Measurements from ENCODE around the gene HOXB7. TPM values are rescaled to one million over a fixed set of nuclear protein-coding genes. Genes with fewer than 3 reads are reported as not detected.

Gene HOXB7
- total RNA-seq, 4 donors from 2014 or later, result 10.7 to 22.8 (median 19.0) TPM

DNA sequence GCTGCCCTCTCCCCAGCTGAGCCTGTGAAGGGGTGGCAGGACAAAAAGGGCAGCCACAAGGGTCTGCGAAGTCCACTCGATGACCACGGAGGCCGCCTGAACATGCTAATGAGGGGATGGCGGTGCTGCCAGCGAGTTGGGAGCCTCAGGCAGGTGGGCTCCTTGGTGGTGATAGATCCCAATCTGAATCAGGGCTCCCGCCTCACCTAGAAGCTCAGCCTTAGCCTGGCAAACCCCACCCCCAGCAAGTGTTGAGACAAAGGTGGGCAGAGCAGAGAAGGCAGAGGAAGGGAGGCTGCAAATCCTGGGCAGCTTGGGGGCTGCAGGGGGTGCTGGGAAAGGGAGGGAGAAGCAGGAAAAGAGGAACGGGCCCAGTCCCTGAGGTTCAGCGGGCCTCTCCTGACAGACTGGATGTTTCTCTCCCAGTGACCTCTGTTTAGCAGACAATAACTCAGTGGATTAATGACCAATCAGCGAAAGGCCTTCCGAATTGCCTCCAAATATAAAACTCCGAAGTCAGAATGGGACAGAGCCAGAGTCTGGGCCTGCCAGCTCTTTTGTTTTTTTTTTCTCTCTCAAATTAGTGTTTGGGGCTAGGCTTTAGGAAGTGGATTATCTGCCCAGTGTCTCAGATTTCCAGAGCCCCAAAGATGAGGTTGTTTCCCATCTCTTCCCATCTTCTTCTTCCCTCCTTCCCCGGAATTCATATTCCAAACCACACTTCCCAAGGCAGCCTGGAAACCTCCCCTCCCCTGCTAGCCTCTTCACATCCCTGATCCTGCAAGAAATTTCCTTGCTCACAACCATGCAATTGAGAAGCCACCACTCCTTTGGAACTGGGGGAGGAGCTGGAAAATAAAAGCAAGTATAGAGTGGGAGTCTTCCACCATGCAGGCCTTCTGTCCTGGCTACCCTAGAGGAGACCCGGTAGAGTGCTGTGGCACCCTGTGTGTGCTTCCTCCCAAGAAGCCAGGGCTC, 50.7 kb downstream of the HOXB7 start:
- H3K4me1 ChIP-seq, result peaks cover 0 to 89% (median 2%) of the 10 kb centered on the region in 4 donors
- no peak for DNase-seq

DNA sequence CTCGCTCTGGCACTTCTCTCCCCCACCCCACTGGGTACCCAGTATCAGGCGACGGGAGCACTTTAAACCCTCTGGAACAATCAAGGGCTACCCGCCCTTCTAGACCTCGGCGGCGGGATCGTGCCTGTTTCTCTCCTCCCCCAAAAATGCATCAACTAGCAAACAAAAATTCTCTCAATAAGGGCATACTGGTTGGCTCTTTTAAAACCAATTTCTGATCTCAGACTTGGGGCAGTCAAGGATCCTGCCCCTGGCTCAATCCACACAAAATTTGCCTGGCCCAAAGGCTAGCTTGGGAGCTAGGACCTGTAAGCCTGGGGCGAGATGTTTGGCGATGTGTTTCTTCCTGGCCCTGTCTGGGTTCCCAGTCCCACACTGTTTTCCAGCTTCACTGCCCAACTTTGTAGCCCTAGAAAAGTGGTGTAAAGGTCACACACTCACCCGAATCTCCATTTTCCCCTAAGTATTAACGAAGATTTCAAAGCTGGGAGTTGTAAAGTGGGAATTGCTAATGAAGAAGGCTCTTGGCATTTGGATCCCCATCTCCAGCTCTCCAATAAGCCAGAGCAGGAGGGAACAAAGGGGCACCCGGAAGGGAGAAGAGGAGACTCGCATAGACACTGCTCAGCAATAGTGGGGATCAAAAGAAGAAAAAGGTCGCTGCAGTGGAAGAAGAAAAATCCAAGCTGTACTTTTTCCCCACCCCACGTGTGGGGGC, 51.5 kb downstream of the HOXB7 start:
- TF ChIP-seq, protein P1, sequence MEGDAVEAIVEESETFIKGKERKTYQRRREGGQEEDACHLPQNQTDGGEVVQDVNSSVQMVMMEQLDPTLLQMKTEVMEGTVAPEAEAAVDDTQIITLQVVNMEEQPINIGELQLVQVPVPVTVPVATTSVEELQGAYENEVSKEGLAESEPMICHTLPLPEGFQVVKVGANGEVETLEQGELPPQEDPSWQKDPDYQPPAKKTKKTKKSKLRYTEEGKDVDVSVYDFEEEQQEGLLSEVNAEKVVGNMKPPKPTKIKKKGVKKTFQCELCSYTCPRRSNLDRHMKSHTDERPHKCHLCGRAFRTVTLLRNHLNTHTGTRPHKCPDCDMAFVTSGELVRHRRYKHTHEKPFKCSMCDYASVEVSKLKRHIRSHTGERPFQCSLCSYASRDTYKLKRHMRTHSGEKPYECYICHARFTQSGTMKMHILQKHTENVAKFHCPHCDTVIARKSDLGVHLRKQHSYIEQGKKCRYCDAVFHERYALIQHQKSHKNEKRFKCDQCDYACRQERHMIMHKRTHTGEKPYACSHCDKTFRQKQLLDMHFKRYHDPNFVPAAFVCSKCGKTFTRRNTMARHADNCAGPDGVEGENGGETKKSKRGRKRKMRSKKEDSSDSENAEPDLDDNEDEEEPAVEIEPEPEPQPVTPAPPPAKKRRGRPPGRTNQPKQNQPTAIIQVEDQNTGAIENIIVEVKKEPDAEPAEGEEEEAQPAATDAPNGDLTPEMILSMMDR (IDR thresholded peaks at IDR 0.05), result no peak
- TF ChIP-seq POLR2A (IDR thresholded peaks at IDR 0.05), result no peak
- no peak overlapping the region for H3K4me3 ChIP-seq
- H3K4me1 ChIP-seq, result peaks cover 0 to 91% (median 2%) of the 10 kb centered on the region in 4 donors

More for the DNA sequence above, 50.7 kb downstream of the HOXB7 start:
- no peaks in the 10 kb centered on the region for H3K36me3 ChIP-seq
- H3K27me3 ChIP-seq, result no peaks in the 10 kb centered on the region
- TF ChIP-seq, protein P1 (IDR thresholded peaks at IDR 0.05), result no peak
- TF ChIP-seq POLR2A (IDR thresholded peaks at IDR 0.05), result no peak
- no peaks in the 10 kb centered on the region for H3K9me3 ChIP-seq
- H3K27ac ChIP-seq, result peak overlapping the region; percentile 6 to 96 (median 58)
- no peak overlapping the region for H3K4me3 ChIP-seq

DNA sequence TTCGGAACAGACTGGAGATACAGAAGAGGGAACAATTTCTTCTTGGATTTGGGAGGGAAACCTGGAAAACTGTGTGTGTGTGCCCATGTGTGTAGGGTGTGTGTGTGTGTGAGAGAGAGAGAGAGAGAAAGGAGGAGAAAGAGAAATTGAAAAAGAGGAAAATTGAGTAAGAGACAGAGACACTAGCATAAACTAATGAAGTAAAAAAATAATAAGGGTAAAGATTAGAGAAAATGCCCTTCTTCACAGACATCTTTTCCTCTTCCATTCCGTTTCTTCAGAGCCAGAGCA, 52.0 kb downstream of the HOXB7 start:
- TF ChIP-seq, protein P1 (IDR thresholded peaks at IDR 0.05), result no peak
- TF ChIP-seq POLR2A (IDR thresholded peaks at IDR 0.05), result no peak
- no peak for DNase-seq
- Histone ChIP-seq H3K9me3 (no peaks in the 10 kb centered on the region), H3K4me3 (no peak overlapping the region), H3K27ac (peak overlapping the region in 3 of 4 donors; percentile 6 to 96 (median 68)), H3K27me3 (no peaks in the 10 kb centered on the region), H3K36me3 (no peaks in the 10 kb centered on the region), H3K4me1 (peaks cover 0 to 88% (median 2%) of the 10 kb centered on the region in 4 donors)

More for the DNA sequence above, 51.5 kb downstream of the HOXB7 start:
- Histone ChIP-seq H3K9me3 (no peaks in the 10 kb centered on the region), H3K27me3 (no peaks in the 10 kb centered on the region), H3K36me3 (no peaks in the 10 kb centered on the region), H3K27ac (peak overlapping the region; percentile 6 to 96 (median 58))
- DNase-seq, result no peak

DNA sequence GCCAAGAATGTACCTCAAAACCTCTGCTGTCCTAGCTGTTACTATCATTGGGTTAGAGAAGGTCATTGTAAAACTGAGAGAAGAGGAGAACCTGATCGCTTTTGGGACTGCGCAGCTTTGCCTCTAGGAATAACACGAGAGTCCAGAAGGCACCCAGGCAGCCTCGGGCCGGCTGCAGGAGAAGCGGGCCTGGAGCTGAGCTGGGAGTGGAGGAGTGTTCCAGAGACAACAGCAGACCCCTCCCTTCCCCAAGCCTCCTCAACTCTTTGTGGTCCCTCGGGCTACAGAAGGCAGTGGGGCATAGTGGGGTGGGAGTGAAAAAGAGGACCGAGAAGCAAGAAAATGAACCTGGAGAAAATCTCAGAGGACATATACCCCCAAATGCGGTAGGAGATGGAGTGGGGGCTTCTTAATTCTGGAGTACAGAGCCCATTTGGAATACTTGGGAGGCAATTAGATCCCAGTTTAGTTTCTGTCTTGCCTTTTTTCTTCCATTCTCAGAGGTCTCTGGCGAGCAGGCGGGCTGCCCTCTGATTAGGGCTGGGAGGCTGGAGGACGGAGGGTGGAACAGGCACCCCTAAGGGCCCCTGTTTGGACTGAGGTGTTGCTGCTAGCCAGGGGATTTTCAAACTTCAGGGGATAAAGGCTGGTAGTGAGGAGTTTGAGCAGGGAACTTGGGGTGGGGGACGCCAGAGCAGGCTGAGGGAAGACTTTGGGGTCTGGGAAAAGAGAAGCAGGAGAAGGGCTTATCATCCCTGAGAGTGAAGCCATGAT, 52.6 kb downstream of the HOXB7 start:
- Histone ChIP-seq H3K9me3 (no peaks in the 10 kb centered on the region), H3K27me3 (no peaks in the 10 kb centered on the region), H3K4me3 (no peak overlapping the region), H3K4me1 (peaks cover 0 to 84% (median 2%) of the 10 kb centered on the region in 4 donors), H3K27ac (peak overlapping the region in 2 of 4 donors; percentile 68 to 96), H3K36me3 (no peaks in the 10 kb centered on the region)
- TF ChIP-seq, protein P1 (IDR thresholded peaks at IDR 0.05), result no peak
- no peak for TF ChIP-seq POLR2A (IDR thresholded peaks at IDR 0.05)
- no peak for DNase-seq

Small RNA genes within 50 kb of the gene (small RNA-seq; reads per million reads assigned to genes)
- 12.4 to 44.4 reads per million in 2 donors for gene MIR196A1

Other genes starting within 250 kb of the HOXB7 start
- 10 to 100 TPM in 1 of 4 donors, 1 to 10 TPM in 3; 3.1 to 17.3 (median 6.5) TPM for gene SKAP1, start 180.8 kb downstream of the HOXB7 start, total RNA-seq
- gene HOXB1, start 80.0 kb downstream of the HOXB7 start, total RNA-seq, result not detected
- gene HOXB2, start 65.9 kb downstream of the HOXB7 start, total RNA-seq, result 1 to 10 TPM; 1.4 to 9.6 (median 4.1) TPM
- gene HOXB4, start 32.7 kb downstream of the HOXB7 start, total RNA-seq, result 1 to 10 TPM; 1.8 to 6.6 (median 5.1) TPM
- 10 to 100 TPM; 37.0 to 89.3 (median 65.4) TPM for gene HOXB3, start 20.8 kb downstream of the HOXB7 start, total RNA-seq
- 10 to 100 TPM in 3 of 4 donors, 1 to 10 TPM in 1; 7.7 to 22.5 (median 15.0) TPM for gene HOXB5, start 17.2 kb downstream of the HOXB7 start, total RNA-seq
- gene HOXB6, start 6.0 kb downstream of the HOXB7 start, total RNA-seq, result 10 to 100 TPM; 34.3 to 98.4 (median 66.7) TPM
- 10 to 100 TPM in 3 of 4 donors, 1 to 10 TPM in 1; 1.8 to 21.2 (median 14.9) TPM for gene HOXB8, start 4.3 kb upstream of the HOXB7 start, total RNA-seq
- gene HOXB9, start 15.3 kb upstream of the HOXB7 start, total RNA-seq, result 10 to 100 TPM; 13.7 to 47.5 (median 24.9) TPM
- not detected for gene PRAC1, start 111.5 kb upstream of the HOXB7 start, total RNA-seq
- gene PRAC2, start 112.2 kb upstream of the HOXB7 start, total RNA-seq, result not detected
- gene HOXB13, start 117.7 kb upstream of the HOXB7 start, total RNA-seq, result under 1 TPM in 1 of 4 donors, not detected in 3; 0.54 TPM
- gene TTLL6, start 206.2 kb upstream of the HOXB7 start, total RNA-seq, result 1 to 10 TPM in 3 of 4 donors, not detected in 1; 1.1 to 7.5 (median 1.5) TPM
- gene CALCOCO2, start 220.0 kb upstream of the HOXB7 start, total RNA-seq, result 100 to 1,000 TPM; 124 to 334 (median 163) TPM

Data from Peyer's patch (tissue), 4 donors.